Breast epithelium (tissue), 3 donors: ENCODE measurements around the gene ATP8B3.

Experiments
- POLR2A ChIP-seq: fragments of 450-650 bp; IDR thresholded peaks from one replicate; pipeline ENCODE4 v1.6.1; 2016; ENCODE audit warnings: antibody characterized with exemption, mild to moderate bottlenecking, moderate library complexity
- POLR2AphosphoS5 ChIP-seq, 3 donors: sonication (generic); formaldehyde crosslinking; IDR thresholded peaks; one replicate each; pipeline ENCODE4 v1.6.1; 2017; ENCODE audit warnings: antibody characterized with exemption in 3 of 3
- TF ChIP-seq, protein P1 (sequence below), 3 donors: fragments of 450-650 bp; IDR thresholded peaks; one replicate each; pipeline ENCODE4 v1.5.1; 2016 to 2017; ENCODE audit warnings: antibody characterized with exemption in 3 of 3, mild to moderate bottlenecking in 3 of 3, moderate library complexity in 3 of 3

DNA sequence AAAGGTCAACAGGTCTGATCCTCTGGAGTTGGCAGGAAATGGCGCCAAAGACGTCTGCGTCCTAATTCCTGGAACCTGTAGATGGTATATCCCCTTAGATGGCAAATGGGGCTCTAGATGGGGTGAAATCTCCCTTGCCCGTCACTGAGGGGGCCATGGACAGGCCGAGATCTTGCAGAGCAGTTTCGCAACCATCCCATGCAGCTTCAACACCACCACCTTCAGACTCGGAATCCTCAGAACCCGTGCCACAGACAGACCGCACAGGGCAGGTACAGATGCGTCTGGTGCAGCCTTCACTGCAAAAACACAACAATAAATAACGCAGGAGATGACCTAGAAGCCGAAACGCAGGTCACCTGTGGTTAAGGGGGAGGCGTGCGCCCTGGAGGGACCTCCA lies 18.5 kb upstream of the ATP8B3 start:
- TF ChIP-seq POLR2A (no peak), POLR2AphosphoS5 (IDR thresholded peaks at IDR 0.05) (no peak)
- TF ChIP-seq, protein P1, sequence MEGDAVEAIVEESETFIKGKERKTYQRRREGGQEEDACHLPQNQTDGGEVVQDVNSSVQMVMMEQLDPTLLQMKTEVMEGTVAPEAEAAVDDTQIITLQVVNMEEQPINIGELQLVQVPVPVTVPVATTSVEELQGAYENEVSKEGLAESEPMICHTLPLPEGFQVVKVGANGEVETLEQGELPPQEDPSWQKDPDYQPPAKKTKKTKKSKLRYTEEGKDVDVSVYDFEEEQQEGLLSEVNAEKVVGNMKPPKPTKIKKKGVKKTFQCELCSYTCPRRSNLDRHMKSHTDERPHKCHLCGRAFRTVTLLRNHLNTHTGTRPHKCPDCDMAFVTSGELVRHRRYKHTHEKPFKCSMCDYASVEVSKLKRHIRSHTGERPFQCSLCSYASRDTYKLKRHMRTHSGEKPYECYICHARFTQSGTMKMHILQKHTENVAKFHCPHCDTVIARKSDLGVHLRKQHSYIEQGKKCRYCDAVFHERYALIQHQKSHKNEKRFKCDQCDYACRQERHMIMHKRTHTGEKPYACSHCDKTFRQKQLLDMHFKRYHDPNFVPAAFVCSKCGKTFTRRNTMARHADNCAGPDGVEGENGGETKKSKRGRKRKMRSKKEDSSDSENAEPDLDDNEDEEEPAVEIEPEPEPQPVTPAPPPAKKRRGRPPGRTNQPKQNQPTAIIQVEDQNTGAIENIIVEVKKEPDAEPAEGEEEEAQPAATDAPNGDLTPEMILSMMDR (IDR thresholded peaks at IDR 0.05) = no peak
